Measurements from ENCODE around the gene OPN1SW.

OPN1SW gene

GRCh38 chr7:128739990-128740682 lies 35.5 kb downstream of the OPN1SW start:
- no peaks in the 10 kb centered on the region for H3K36me3 ChIP-seq (replicated peaks; ENCODE audit: insufficient read depth, low read length)
- H3K27me3 ChIP-seq (replicated peaks; ENCODE audit: insufficient read depth, low read length), result no peaks in the 10 kb centered on the region
- peaks cover 16% of the 10 kb centered on the region for H3K4me1 ChIP-seq (ENCODE audit: low read length)
- no peaks in the 10 kb centered on the region for H3K9me2 ChIP-seq (replicated peaks; ENCODE audit: insufficient read depth, low read length)
- H3K79me2 ChIP-seq (ENCODE audit: low read length), result peaks cover 60% of the 10 kb centered on the region
- H2AFZ ChIP-seq (ENCODE audit: low read length), result peak overlapping the region; percentile 78
- H3K9ac ChIP-seq (ENCODE audit: low read length), result peak overlapping the region; percentile 91
- peaks cover 4% of the 10 kb centered on the region; the same call in 1 of the 2 replicates for H3F3A ChIP-seq (ENCODE audit: insufficient read depth, low read length)
- peak overlapping the region; percentile 94 for H3K4me3 ChIP-seq (ENCODE audit: low read length)
- peaks cover 36% of the 10 kb centered on the region for H4K20me1 ChIP-seq (ENCODE audit: insufficient read depth, low read length)
- peak overlapping the region; percentile 68 for H3K4me2 ChIP-seq (ENCODE audit: low read depth, low read length)
- no peaks in the 10 kb centered on the region for H3K9me3 ChIP-seq (replicated peaks; ENCODE audit: insufficient read depth, low read length)
- no peak for TF ChIP-seq EZH2 (optimal IDR thresholded peaks at IDR 0.05; ENCODE audit: low read depth, low read length)
- TF ChIP-seq CTCF (IDR thresholded peaks at IDR 0.05; ENCODE audit: low read length), result no peak
- no peak for TF ChIP-seq EZH2phosphoT487 (IDR thresholded peaks at IDR 0.05; ENCODE audit: low read length)
- no peak for DNase-seq
- peak overlapping the region; percentile 55; the same call in 1 of the 2 replicates for H3K27ac ChIP-seq (ENCODE audit: low read length)

GRCh38 chr7:128739048-128739962 lies 36.3 kb downstream of the OPN1SW start, which contains the start of gene CALU:
TSS of gene CALU (plus strand) at chr7:128739359. CDS start at chr7:128748584, 9,225 bp downstream.
- Histone ChIP-seq H4K20me1 (ENCODE audit: insufficient read depth, low read length) (peaks cover 32% of the 10 kb centered on the region), H3K4me3 (ENCODE audit: low read length) (peak within 1 kb of the TSS; percentile 94), H3F3A (ENCODE audit: insufficient read depth, low read length) (peaks cover 4% of the 10 kb centered on the region; the same call in 1 of the 2 replicates), H3K9me3 (replicated peaks; ENCODE audit: insufficient read depth, low read length) (no peaks in the 10 kb centered on the region), H3K4me1 (ENCODE audit: low read length) (peaks cover 16% of the 10 kb centered on the region), H3K4me2 (ENCODE audit: low read depth, low read length) (peak within 1 kb of the TSS; percentile 80), H3K79me2 (ENCODE audit: low read length) (peaks cover 52% of the 10 kb centered on the region), H3K36me3 (replicated peaks; ENCODE audit: insufficient read depth, low read length) (no peaks in the 10 kb centered on the region), H3K27me3 (replicated peaks; ENCODE audit: insufficient read depth, low read length) (no peaks in the 10 kb centered on the region), H2AFZ (ENCODE audit: low read length) (peak within 1 kb of the TSS; percentile 78), H3K9ac (ENCODE audit: low read length) (peak within 1 kb of the TSS; percentile 91), H3K9me2 (replicated peaks; ENCODE audit: insufficient read depth, low read length) (no peaks in the 10 kb centered on the region), H3K27ac (ENCODE audit: low read length) (peak within 1 kb of the TSS; percentile 55; the same call in 1 of the 2 replicates)
- TF ChIP-seq EZH2phosphoT487 (IDR thresholded peaks at IDR 0.05; ENCODE audit: low read length) (no peak), EZH2 (optimal IDR thresholded peaks at IDR 0.05; ENCODE audit: low read depth, low read length) (no peak), CTCF (IDR thresholded peaks at IDR 0.05; ENCODE audit: low read length) (no peak)
- peak; percentile 98 for DNase-seq

- peaks cover 16% of the 10 kb centered on the region for H3K4me1 ChIP-seq (ENCODE audit: low read length)
Observed at GRCh38 chr7:128738570-128739047, 37.0 kb downstream of the OPN1SW start.

More at GRCh38 chr7:128738570-128739047, 37.0 kb downstream of the OPN1SW start:
- peak overlapping the region; percentile 94 for H3K4me3 ChIP-seq (ENCODE audit: low read length)
- peaks cover 25% of the 10 kb centered on the region for H4K20me1 ChIP-seq (ENCODE audit: insufficient read depth, low read length)
- peak overlapping the region; percentile 23; the same call in 1 of the 2 replicates for H3K27ac ChIP-seq (ENCODE audit: low read length)
- H3K9me3 ChIP-seq (replicated peaks; ENCODE audit: insufficient read depth, low read length), result no peaks in the 10 kb centered on the region
- peak overlapping the region; percentile 91 for H3K9ac ChIP-seq (ENCODE audit: low read length)
- no peak for TF ChIP-seq EZH2 (optimal IDR thresholded peaks at IDR 0.05; ENCODE audit: low read depth, low read length)
- TF ChIP-seq CTCF (IDR thresholded peaks at IDR 0.05; ENCODE audit: low read length), result no peak
- TF ChIP-seq EZH2phosphoT487 (IDR thresholded peaks at IDR 0.05; ENCODE audit: low read length), result no peak
- H3F3A ChIP-seq (ENCODE audit: insufficient read depth, low read length), result peaks cover 4% of the 10 kb centered on the region; the same call in 1 of the 2 replicates
- H2AFZ ChIP-seq (ENCODE audit: low read length), result peak overlapping the region; percentile 78
- no peaks in the 10 kb centered on the region for H3K9me2 ChIP-seq (replicated peaks; ENCODE audit: insufficient read depth, low read length)
- DNase-seq, result no peak
- H3K4me2 ChIP-seq (ENCODE audit: low read depth, low read length), result peak overlapping the region; percentile 80
- H3K27me3 ChIP-seq (replicated peaks; ENCODE audit: insufficient read depth, low read length), result no peaks in the 10 kb centered on the region
- H3K79me2 ChIP-seq (ENCODE audit: low read length), result peaks cover 45% of the 10 kb centered on the region
- H3K36me3 ChIP-seq (replicated peaks; ENCODE audit: insufficient read depth, low read length), result no peaks in the 10 kb centered on the region
